Neural progenitor cell (in vitro differentiated cells): ENCODE results near the gene KCND1. TPM values are rescaled to one million over a fixed set of nuclear protein-coding genes. Genes with fewer than 3 reads are reported as not detected.

Experiments
- DNase-seq: peaks from one replicate; pipeline ENCODE4 v3.0.0-alpha.2; 2016; ENCODE audit warnings: low spot score
- H2AFZ ChIP-seq: fragments of 200-600 bp; sonication (generic); replicated peaks from 2 replicates; pipeline ENCODE4 v1.6.1; 2016; ENCODE audit warnings: antibody characterized with exemption
- H3F3A ChIP-seq: fragments of 200-600 bp; sonication (generic); 2 replicates; pipeline ENCODE4 v1.6.1; 2016; ENCODE audit warnings: antibody characterized with exemption, low read depth
- H3K27ac ChIP-seq: fragments of 200-600 bp; sonication (generic); 2 replicates; pipeline ENCODE4 v1.5.1; 2016; ENCODE audit warnings: mild to moderate bottlenecking
- H3K27me3 ChIP-seq: fragments of 200-600 bp; sonication (generic); 2 replicates; pipeline ENCODE4 v1.6.1; 2016; ENCODE audit warnings: mild to moderate bottlenecking, moderate library complexity
- H3K36me3 ChIP-seq: fragments of 200-600 bp; sonication (generic); 2 replicates; pipeline ENCODE4 v1.5.1; 2016
- H3K4me1 ChIP-seq: fragments of 200-600 bp; sonication (generic); 2 replicates; pipeline ENCODE4 v1.6.1; 2016; ENCODE audit warnings: mixed run types
- H3K4me2 ChIP-seq: fragments of 200-600 bp; sonication (generic); 2 replicates; pipeline ENCODE4 v1.6.1; 2016
- H3K4me3 ChIP-seq: fragments of 200-600 bp; sonication (generic); 2 replicates; pipeline ENCODE4 v1.5.1; 2016
- H3K79me2 ChIP-seq: fragments of 200-600 bp; sonication (generic); 2 replicates; pipeline ENCODE4 v1.6.1; 2016; ENCODE audit warnings: low read depth
- H3K9ac ChIP-seq: fragments of 200-600 bp; sonication (generic); 2 replicates; pipeline ENCODE4 v1.6.1; 2016
- H3K9me3 ChIP-seq: fragments of 200-600 bp; sonication (generic); 2 replicates; pipeline ENCODE4 v1.5.1; 2016; ENCODE audit warnings: low read depth
- H4K20me1 ChIP-seq: fragments of 200-600 bp; sonication (generic); 2 replicates; pipeline ENCODE4 v1.6.1; 2016; ENCODE audit warnings: low read depth
- H3K27ac Mint-ChIP-seq: 3 replicates; pipeline ENCODE4 v1.8.0; 2021; ENCODE audit warnings: mixed read lengths
- H3K27me3 Mint-ChIP-seq: 2 replicates; pipeline ENCODE4 v1.8.0; 2022; ENCODE audit warnings: low read depth, mild to moderate bottlenecking, inconsistent platforms, moderate library complexity, mixed read lengths; ENCODE audit not compliant: insufficient read depth
- H3K36me3 Mint-ChIP-seq: 3 replicates; pipeline ENCODE4 v1.8.0; 2021; ENCODE audit warnings: mixed read lengths
- H3K4me1 Mint-ChIP-seq: 3 replicates; pipeline ENCODE4 v1.8.0; 2021; ENCODE audit warnings: mixed read lengths
- H3K4me3 Mint-ChIP-seq: 3 replicates; pipeline ENCODE4 v1.8.0; 2021; ENCODE audit warnings: mild to moderate bottlenecking, moderate library complexity, mixed read lengths
- H3K9me3 Mint-ChIP-seq: 3 replicates; pipeline ENCODE4 v1.8.0; 2020; ENCODE audit warnings: mixed read lengths
- EZH2 ChIP-seq: fragments of 200-600 bp; sonication (generic); IDR thresholded peaks from 2 replicates; pipeline ENCODE4 v1.6.1; 2017; ENCODE audit warnings: antibody characterized with exemption, mild to moderate bottlenecking, moderate library complexity
- EZH2phosphoT487 ChIP-seq: fragments of 200-600 bp; sonication (generic); IDR thresholded peaks from 2 replicates; pipeline ENCODE4 v1.6.1; 2017; ENCODE audit warnings: antibody characterized with exemption
- total RNA-seq: library from RNA; depleted of rRNA; stranded (reverse); fragments of >200 nt; gene quantifications from 2 replicates; pipeline ENCODE4 v1.2.3, GENCODE V29; 2015; ENCODE audit warnings: low replicate concordance
- TF ChIP-seq, protein P1 (sequence below): fragments of 200-600 bp; sonication (generic); IDR thresholded peaks from 2 replicates; pipeline ENCODE4 v1.5.1; 2017; ENCODE audit warnings: antibody characterized with exemption, mild to moderate bottlenecking

Gene KCND1
- total RNA-seq, 1 donor from 2014 or later = 0.39 TPM

DNA sequence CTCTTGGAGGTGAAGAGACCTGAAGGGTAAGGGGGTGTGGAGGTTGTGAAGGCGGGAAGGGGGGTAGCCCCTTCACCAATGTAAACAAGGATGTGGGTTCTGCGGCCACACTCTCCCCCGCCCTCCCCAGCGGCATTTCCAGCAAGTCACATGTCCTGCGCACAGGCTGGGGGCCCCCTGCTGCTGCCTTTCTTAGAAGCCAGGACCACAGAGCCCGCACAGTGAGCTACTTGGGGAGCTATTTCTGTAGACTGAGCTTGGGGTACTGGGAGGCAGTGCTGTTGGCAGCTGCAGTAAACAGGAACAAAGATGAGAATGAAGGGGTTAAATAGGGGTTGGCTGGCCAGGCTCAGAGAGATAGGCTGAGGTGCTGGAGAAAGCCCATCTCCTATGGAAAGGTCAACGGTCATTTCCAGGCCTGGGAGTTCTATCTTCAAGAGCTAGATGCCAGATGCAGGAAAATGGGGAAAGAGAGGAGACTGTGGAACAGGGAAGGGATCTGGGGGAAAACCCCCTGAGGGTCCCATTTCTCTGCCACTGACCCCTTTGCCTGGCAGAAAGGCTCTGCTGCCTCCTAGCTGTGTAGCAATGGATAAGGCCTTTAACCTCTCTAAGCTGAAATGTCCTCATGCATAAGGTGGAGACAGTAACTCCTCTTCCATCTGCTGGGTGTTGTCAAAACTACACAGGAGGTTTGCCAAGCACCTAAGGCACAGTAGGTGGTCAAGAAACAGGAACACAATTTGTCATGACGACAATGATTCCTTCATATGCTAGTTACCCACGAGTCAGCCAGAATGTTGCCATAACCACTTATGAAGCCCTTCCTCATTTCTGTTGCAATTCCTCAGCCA, 34.4 kb downstream of the KCND1 start:
- Histone ChIP-seq H3K9me3 (no peaks in the 10 kb centered on the region), H2AFZ (no peak overlapping the region), H3K79me2 (peaks cover 55% of the 10 kb centered on the region), H3K27ac (no peak overlapping the region), H4K20me1 (peaks cover 15% of the 10 kb centered on the region), H3K4me2 (peak overlapping the region; percentile 33), H3K36me3 (no peaks in the 10 kb centered on the region), H3F3A (peaks cover 3% of the 10 kb centered on the region), H3K4me3 (no peak overlapping the region), H3K27me3 (no peaks in the 10 kb centered on the region), H3K4me1 (no peaks in the 10 kb centered on the region), H3K9ac (no peak overlapping the region)
- no peak overlapping the region for H3K4me3 Mint-ChIP-seq
- no peak for TF ChIP-seq EZH2
- TF ChIP-seq, protein P1, sequence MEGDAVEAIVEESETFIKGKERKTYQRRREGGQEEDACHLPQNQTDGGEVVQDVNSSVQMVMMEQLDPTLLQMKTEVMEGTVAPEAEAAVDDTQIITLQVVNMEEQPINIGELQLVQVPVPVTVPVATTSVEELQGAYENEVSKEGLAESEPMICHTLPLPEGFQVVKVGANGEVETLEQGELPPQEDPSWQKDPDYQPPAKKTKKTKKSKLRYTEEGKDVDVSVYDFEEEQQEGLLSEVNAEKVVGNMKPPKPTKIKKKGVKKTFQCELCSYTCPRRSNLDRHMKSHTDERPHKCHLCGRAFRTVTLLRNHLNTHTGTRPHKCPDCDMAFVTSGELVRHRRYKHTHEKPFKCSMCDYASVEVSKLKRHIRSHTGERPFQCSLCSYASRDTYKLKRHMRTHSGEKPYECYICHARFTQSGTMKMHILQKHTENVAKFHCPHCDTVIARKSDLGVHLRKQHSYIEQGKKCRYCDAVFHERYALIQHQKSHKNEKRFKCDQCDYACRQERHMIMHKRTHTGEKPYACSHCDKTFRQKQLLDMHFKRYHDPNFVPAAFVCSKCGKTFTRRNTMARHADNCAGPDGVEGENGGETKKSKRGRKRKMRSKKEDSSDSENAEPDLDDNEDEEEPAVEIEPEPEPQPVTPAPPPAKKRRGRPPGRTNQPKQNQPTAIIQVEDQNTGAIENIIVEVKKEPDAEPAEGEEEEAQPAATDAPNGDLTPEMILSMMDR = peak; percentile 46
- no peak for TF ChIP-seq EZH2phosphoT487
- H3K9me3 Mint-ChIP-seq = peaks cover 10% of the 10 kb centered on the region
- H3K4me1 Mint-ChIP-seq = no peaks in the 10 kb centered on the region
- H3K36me3 Mint-ChIP-seq = peaks cover 9% of the 10 kb centered on the region
- H3K27me3 Mint-ChIP-seq = peaks cover 4% of the 10 kb centered on the region
- no peak overlapping the region for H3K27ac Mint-ChIP-seq
- peak; percentile 39 for DNase-seq

DNA sequence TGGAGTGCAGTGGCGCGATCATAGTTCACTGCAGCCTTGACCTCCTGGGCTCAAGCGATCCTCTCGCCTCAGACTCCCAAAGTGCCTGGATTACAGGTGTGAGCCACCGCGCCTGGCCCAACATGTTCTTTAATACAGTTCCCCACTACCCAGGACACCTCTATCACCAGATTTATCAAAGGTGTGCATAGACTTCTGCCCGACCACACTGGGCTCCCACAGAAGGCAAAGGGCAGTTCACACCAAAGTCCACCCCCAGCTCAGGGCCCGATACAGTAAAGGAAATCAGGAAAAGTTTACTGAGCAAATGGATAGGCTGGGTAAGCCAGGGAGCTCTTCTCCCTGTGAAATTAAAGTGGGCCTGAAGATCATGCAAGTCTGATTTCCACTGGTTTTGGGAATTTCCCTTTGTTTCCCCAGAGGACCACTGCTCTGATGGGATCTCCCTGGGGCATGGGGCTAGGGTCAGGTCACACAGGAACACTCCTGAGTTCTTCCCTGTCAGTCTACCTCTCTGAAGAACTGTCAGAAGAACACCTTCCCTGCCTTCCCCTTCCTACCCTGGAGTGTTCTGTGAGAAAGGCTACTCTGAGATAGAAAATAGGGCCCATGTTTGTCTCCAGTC, 35.1 kb downstream of the KCND1 start:
- Histone ChIP-seq H3K27ac (no peak overlapping the region), H3K27me3 (no peaks in the 10 kb centered on the region), H3K4me2 (peak overlapping the region; percentile 33), H3K79me2 (peaks cover 51% of the 10 kb centered on the region), H3K9me3 (no peaks in the 10 kb centered on the region), H3K9ac (no peak overlapping the region), H3K36me3 (no peaks in the 10 kb centered on the region), H3K4me1 (no peaks in the 10 kb centered on the region), H3F3A (peaks cover 3% of the 10 kb centered on the region), H3K4me3 (no peak overlapping the region), H4K20me1 (peaks cover 15% of the 10 kb centered on the region), H2AFZ (no peak overlapping the region)
- Mint-ChIP-seq H3K9me3 (peaks cover 10% of the 10 kb centered on the region), H3K36me3 (peaks cover 7% of the 10 kb centered on the region), H3K27me3 (peaks cover 2% of the 10 kb centered on the region), H3K27ac (no peak overlapping the region), H3K4me3 (no peak overlapping the region), H3K4me1 (no peaks in the 10 kb centered on the region)
- DNase-seq = no peak
- no peak for TF ChIP-seq EZH2
- TF ChIP-seq, protein P1 = no peak
- TF ChIP-seq EZH2phosphoT487 = no peak

DNA sequence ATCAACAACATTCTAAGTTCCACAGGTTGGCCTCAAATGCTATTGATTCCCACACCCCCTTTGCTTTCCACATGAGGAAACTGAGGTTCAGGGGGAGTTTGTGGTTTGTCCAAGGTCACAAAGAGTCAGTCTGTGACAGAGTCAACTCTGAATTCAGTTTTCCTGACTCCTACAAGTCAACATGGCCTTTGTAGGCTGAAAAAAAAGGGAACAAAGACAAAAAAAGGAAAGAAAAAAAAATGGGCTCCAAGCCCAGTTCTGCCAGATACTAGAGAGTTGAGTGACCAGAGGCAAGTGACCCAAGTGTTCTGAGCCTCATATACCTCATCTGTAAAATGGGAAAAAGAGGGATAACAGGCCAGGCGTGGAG, 36.4 kb downstream of the KCND1 start:
- Histone ChIP-seq H3K27ac (no peak overlapping the region), H3K79me2 (peaks cover 41% of the 10 kb centered on the region), H3K4me3 (no peak overlapping the region), H3K36me3 (no peaks in the 10 kb centered on the region), H4K20me1 (peaks cover 15% of the 10 kb centered on the region), H3K9ac (no peak overlapping the region), H3K4me1 (no peaks in the 10 kb centered on the region), H3F3A (peaks cover 3% of the 10 kb centered on the region), H3K27me3 (no peaks in the 10 kb centered on the region), H2AFZ (no peak overlapping the region), H3K9me3 (no peaks in the 10 kb centered on the region), H3K4me2 (no peak overlapping the region)
- H3K4me1 Mint-ChIP-seq = no peaks in the 10 kb centered on the region
- no peak for TF ChIP-seq EZH2
- TF ChIP-seq, protein P1 = no peak
- TF ChIP-seq EZH2phosphoT487 = no peak
- no peak for DNase-seq
- H3K27ac Mint-ChIP-seq = no peak overlapping the region
- H3K4me3 Mint-ChIP-seq = no peak overlapping the region
- H3K9me3 Mint-ChIP-seq = peaks cover 14% of the 10 kb centered on the region
- H3K27me3 Mint-ChIP-seq = peaks cover 2% of the 10 kb centered on the region
- peaks cover 7% of the 10 kb centered on the region for H3K36me3 Mint-ChIP-seq
